RKO (cell line): Measurements from ENCODE around the gene ADH6.
"Not testable (repeated sequence)": the region's sequence is repeated elsewhere in the genome, so short reads cannot be mapped to it uniquely, and the experiment has no call there.

Experiments
- DNase-seq: peaks from one replicate; pipeline ENCODE4 v3.0.0-alpha.2; 2016; ENCODE audit warnings: low spot score

Gene ADH6

GRCh38 chr4:99190336-99190735, 28.7 kb downstream of the ADH6 start:
- no peak for DNase-seq

GRCh38 chr4:99189900-99190299, 29.1 kb downstream of the ADH6 start:
- DNase-seq: not testable (repeated sequence)

- DNase-seq: no peak
Measured at GRCh38 chr4:99186029-99186428, 33.0 kb downstream of the ADH6 start.

GRCh38 chr4:99185581-99185980, 33.5 kb downstream of the ADH6 start:
- DNase-seq: no peak

GRCh38 chr4:99180382-99181070, 38.5 kb downstream of the ADH6 start:
- peak; percentile 72 for DNase-seq

- DNase-seq: no peak
Measured at GRCh38 chr4:99179626-99180025, 39.4 kb downstream of the ADH6 start.

- DNase-seq: no peak
Measured at GRCh38 chr4:99179178-99179577, 39.9 kb downstream of the ADH6 start.

- no peak for DNase-seq
Measured at GRCh38 chr4:99166544-99166943, 52.5 kb downstream of the ADH6 start.

GRCh38 chr4:99165978-99166377, 53.1 kb downstream of the ADH6 start:
- peak; percentile 14 for DNase-seq

GRCh38 chr4:99161373-99162099, 57.5 kb downstream of the ADH6 start:
- DNase-seq: no peak

- peak; percentile 43 for DNase-seq
Measured at GRCh38 chr4:99159699-99160098, 59.3 kb downstream of the ADH6 start.

- no peak for DNase-seq
Measured at GRCh38 chr4:99157478-99157935, 61.5 kb downstream of the ADH6 start.

- no peak for DNase-seq
Measured at GRCh38 chr4:99156992-99157391, 62.1 kb downstream of the ADH6 start.

- no peak for DNase-seq
Measured at GRCh38 chr4:99154658-99155342, 64.2 kb downstream of the ADH6 start.
